H1 (cell line): ENCODE measurements around the gene GRIA1. TPM values are rescaled to one million over a fixed set of nuclear protein-coding genes. Genes with fewer than 3 reads are reported as not detected.

Source experiments
- CHD7 ChIP-seq: fragments of 300-600 bp; sonication (generic); IDR thresholded peaks from 2 replicates; pipeline ENCODE4 v1.7.1; 2012; ENCODE audit warnings: low read length, moderate library complexity, mild to moderate bottlenecking, inconsistent platforms; ENCODE audit not compliant: insufficient replicate concordance
- HDAC2 ChIP-seq, 2 experiments: fragments of 300-600 bp in 1 of 2; sonication (generic) in 1 of 2; IDR thresholded peaks; 2 replicates each; pipeline ENCODE4 v1.6.1; 2011 to 2012; ENCODE audit warnings: low read depth in 2 of 2, low read length in 2 of 2, mild to moderate bottlenecking in 2 of 2, moderate library complexity in 2 of 2, borderline replicate concordance in 1 of 2, inconsistent platforms in 1 of 2
- HDAC6 ChIP-seq: IDR thresholded peaks from one replicate; pipeline ENCODE4 v1.7.1; 2012; ENCODE audit warnings: low read depth, mild to moderate bottlenecking, inconsistent platforms, low read length, moderate library complexity
- MAFK ChIP-seq: IDR thresholded peaks from 2 replicates; pipeline ENCODE4 v1.6.1; 2012; ENCODE audit warnings: low read depth, mild to moderate bottlenecking, improper control_type of control experiment, low read length
- NANOG ChIP-seq: IDR thresholded peaks from 2 replicates; pipeline ENCODE4 v1.6.1; 2011; ENCODE audit warnings: low read length, low read depth, mild to moderate bottlenecking, inconsistent platforms; ENCODE audit not compliant: insufficient read depth, poor library complexity, severe bottlenecking
- POU5F1 ChIP-seq: IDR thresholded peaks from 2 replicates; pipeline ENCODE4 v1.6.1; 2011; ENCODE audit warnings: low read depth, mild to moderate bottlenecking, low read length, moderate library complexity
- RBBP5 ChIP-seq: IDR thresholded peaks from 2 replicates; pipeline ENCODE4 v1.7.1; 2012; ENCODE audit warnings: low read depth, mild to moderate bottlenecking, inconsistent platforms, low read length, moderate library complexity, borderline replicate concordance
- SAP30 ChIP-seq: fragments of 300-600 bp; sonication (generic); IDR thresholded peaks from 2 replicates; pipeline ENCODE4 v1.7.1; 2012; ENCODE audit warnings: low read length, moderate library complexity, mild to moderate bottlenecking, inconsistent platforms; ENCODE audit not compliant: insufficient read depth, insufficient replicate concordance
- SIN3A ChIP-seq, 2 experiments: IDR thresholded peaks in 1 of 2; conservative IDR thresholded peaks in 1 of 2; 2 replicates each; pipeline ENCODE4 v1.6.1; 2011 to 2012; ENCODE audit warnings: low read length in 2 of 2, improper control_type of control experiment in 1 of 2, low read depth in 1 of 2, mild to moderate bottlenecking in 1 of 2
- SIRT6 ChIP-seq: IDR thresholded peaks from one replicate; pipeline ENCODE4 v1.7.1; 2012; ENCODE audit warnings: low read length, inconsistent platforms
- TAF1 ChIP-seq: IDR thresholded peaks from 2 replicates; pipeline ENCODE4 v1.6.1; 2011; ENCODE audit warnings: mild to moderate bottlenecking, low read depth, low read length
- polyA plus RNA-seq, 7 experiments: library from polyadenylated mRNA; depleted of rRNA in 3 of 7; stranded (reverse) in 5 of 7; unstranded in 2 of 7; fragments of >200 nt in 5 of 7; fragments of 200-250 nt in 2 of 7; gene quantifications; 1 replicate in 5 of 7; 2 replicates in 1 of 7; 4 replicates in 1 of 7; pipeline versions ENCODE4 v1.2.1 to v1.2.3, GENCODE V29; 2011 to 2013; ENCODE audit warnings: missing spikeins in 2 of 7, mixed read lengths in 2 of 7
- total RNA-seq: library from RNA; stranded (reverse); fragmentation: NEBNext Ultra II Directional; extraction: Animal tissue kit (Norgen Biotek cat#: 25700); gene quantifications from 2 replicates; pipeline ENCODE4 v1.2.1, GENCODE V29; 2021

Gene GRIA1
- total and polyA plus RNA-seq, 2 of the 8 experiments (the other 6 are each of a cell fraction or from before 2014, with no cell fraction given), result 0.97 to 2.5 TPM

- TF ChIP-seq CHD7 (no peak), MAFK (no peak), HDAC2 (IDR thresholded peaks at IDR 0.05; ENCODE audit: borderline replicate concordance in 1 of 2, low read depth in 2 of 2, low read length in 2 of 2) (no peak), TAF1 (no peak), HDAC6 (no peak), POU5F1 (no peak), SIRT6 (no peak), RBBP5 (no peak), SAP30 (no peak), NANOG (no peak), SIN3A (conservative IDR thresholded peaks at IDR 0.05 in 1 of 2, IDR thresholded peaks at IDR 0.05 in 1 of 2; ENCODE audit: low read depth in 1 of 2, low read length in 2 of 2) (no peak)
Observed at GRCh38 chr5:153770066-153770465, 279.6 kb downstream of the GRIA1 start (continued).
